ENCODE data around the gene ADI1. TPM values are rescaled to one million over a fixed set of nuclear protein-coding genes. Genes with fewer than 3 reads are reported as not detected.

Gene ADI1
- total RNA-seq, 2 donors from 2014 or later, result 130 to 184 TPM

GRCh38 chr2:3472296-3472695 lies 47.0 kb downstream of the ADI1 start:
- no peaks in the 10 kb centered on the region for H3K9me3 ChIP-seq
- no peak for TF ChIP-seq CTCF (IDR thresholded peaks at IDR 0.05)
- peaks cover 34% of the 10 kb centered on the region for H3K36me3 ChIP-seq
- no peak overlapping the region for H3K4me3 ChIP-seq
- H3K27ac ChIP-seq, result peak overlapping the region; percentile 83 to 90
- no peak for DNase-seq (ENCODE audit: low spot score)
- no peaks in the 10 kb centered on the region for H3K27me3 ChIP-seq
- H3K4me1 ChIP-seq, result peaks cover 0 to 56% of the 10 kb centered on the region in 2 donors

- no peak for TF ChIP-seq CTCF (IDR thresholded peaks at IDR 0.05)
- Histone ChIP-seq H3K4me1 (peaks cover 0 to 59% of the 10 kb centered on the region in 2 donors), H3K36me3 (peaks cover 45% of the 10 kb centered on the region), H3K9me3 (no peaks in the 10 kb centered on the region), H3K4me3 (no peak overlapping the region), H3K27ac (peak overlapping the region; percentile 83 to 90), H3K27me3 (no peaks in the 10 kb centered on the region)
- DNase-seq (ENCODE audit: low spot score), result no peak
These were observed 48.2 kb downstream of the ADI1 start for GRCh38 chr2:3470856-3471737.

- DNase-seq (ENCODE audit: low spot score), result peak; percentile 89
- Histone ChIP-seq H3K27ac (peak overlapping the region; percentile 83 to 90), H3K4me3 (no peak overlapping the region), H3K36me3 (peaks cover 44% of the 10 kb centered on the region), H3K4me1 (peaks cover 0 to 67% of the 10 kb centered on the region in 2 donors), H3K27me3 (no peaks in the 10 kb centered on the region), H3K9me3 (no peaks in the 10 kb centered on the region)
- no peak for TF ChIP-seq CTCF (IDR thresholded peaks at IDR 0.05)
These were observed 49.1 kb downstream of the ADI1 start for GRCh38 chr2:3470166-3470651.

GRCh38 chr2:3469486-3469885 lies 49.8 kb downstream of the ADI1 start:
- Histone ChIP-seq H3K4me3 (no peak overlapping the region), H3K27me3 (no peaks in the 10 kb centered on the region), H3K9me3 (no peaks in the 10 kb centered on the region), H3K27ac (peak overlapping the region; percentile 83 to 90), H3K4me1 (peaks cover 0 to 74% of the 10 kb centered on the region in 2 donors), H3K36me3 (peaks cover 48% of the 10 kb centered on the region)
- TF ChIP-seq CTCF (IDR thresholded peaks at IDR 0.05), result no peak
- no peak for DNase-seq (ENCODE audit: low spot score)

- DNase-seq (ENCODE audit: low spot score), result no peak
- peaks cover 51% of the 10 kb centered on the region for H3K36me3 ChIP-seq
- no peaks in the 10 kb centered on the region for H3K9me3 ChIP-seq
- H3K27ac ChIP-seq, result peak overlapping the region; percentile 83 to 90
- no peak overlapping the region for H3K4me3 ChIP-seq
- H3K4me1 ChIP-seq, result peaks cover 0 to 74% of the 10 kb centered on the region in 2 donors
- no peaks in the 10 kb centered on the region for H3K27me3 ChIP-seq
- TF ChIP-seq CTCF (IDR thresholded peaks at IDR 0.05), result no peak
These were observed 50.9 kb downstream of the ADI1 start for GRCh38 chr2:3468296-3468988.
